Ishikawa (cell line): ENCODE data around the gene TUB.

ENCODE experiments used
- CEBPB ChIP-seq: IDR thresholded peaks from 2 replicates; pipeline ENCODE4 v1.6.1; 2012
- CREB1 ChIP-seq: IDR thresholded peaks from 2 replicates; pipeline ENCODE4 v1.6.1; 2012; ENCODE audit warnings: low read depth
- EGR1 ChIP-seq: IDR thresholded peaks from 2 replicates; pipeline ENCODE4 v1.6.1; 2012
- EP300 ChIP-seq: IDR thresholded peaks from 2 replicates; pipeline ENCODE4 v1.6.1; 2012; ENCODE audit warnings: borderline replicate concordance
- FOXM1 ChIP-seq: IDR thresholded peaks from 2 replicates; pipeline ENCODE4 v1.6.1; 2012; ENCODE audit warnings: low read depth, borderline replicate concordance
- MAX ChIP-seq: IDR thresholded peaks from 2 replicates; pipeline ENCODE4 v1.6.1; 2012
- NFIC ChIP-seq: IDR thresholded peaks from 2 replicates; pipeline ENCODE4 v1.6.1; 2012
- RAD21 ChIP-seq: IDR thresholded peaks from 2 replicates; pipeline ENCODE4 v1.6.1; 2012; ENCODE audit warnings: low read depth
- TAF1 ChIP-seq: IDR thresholded peaks from 2 replicates; pipeline ENCODE4 v1.6.1; 2012; ENCODE audit warnings: low read depth, mild to moderate bottlenecking
- TCF12 ChIP-seq: IDR thresholded peaks from 2 replicates; pipeline ENCODE4 v1.6.1; 2012; ENCODE audit warnings: low read depth
- TEAD4 ChIP-seq: IDR thresholded peaks from 2 replicates; pipeline ENCODE4 v1.6.1; 2012
- YY1 ChIP-seq: IDR thresholded peaks from 2 replicates; pipeline ENCODE4 v1.6.1; 2012; ENCODE audit warnings: low read depth
- ZBTB7A ChIP-seq: IDR thresholded peaks from 2 replicates; pipeline ENCODE4 v1.6.1; 2012; ENCODE audit warnings: low read depth
- TF ChIP-seq, protein P1 (sequence below): IDR thresholded peaks from 2 replicates; pipeline ENCODE4 v1.6.1; 2012
- TF ChIP-seq, protein P2 (sequence below): IDR thresholded peaks from 2 replicates; pipeline ENCODE4 v1.6.1; 2012; ENCODE audit warnings: low read depth, mild to moderate bottlenecking

TUB gene

DNA sequence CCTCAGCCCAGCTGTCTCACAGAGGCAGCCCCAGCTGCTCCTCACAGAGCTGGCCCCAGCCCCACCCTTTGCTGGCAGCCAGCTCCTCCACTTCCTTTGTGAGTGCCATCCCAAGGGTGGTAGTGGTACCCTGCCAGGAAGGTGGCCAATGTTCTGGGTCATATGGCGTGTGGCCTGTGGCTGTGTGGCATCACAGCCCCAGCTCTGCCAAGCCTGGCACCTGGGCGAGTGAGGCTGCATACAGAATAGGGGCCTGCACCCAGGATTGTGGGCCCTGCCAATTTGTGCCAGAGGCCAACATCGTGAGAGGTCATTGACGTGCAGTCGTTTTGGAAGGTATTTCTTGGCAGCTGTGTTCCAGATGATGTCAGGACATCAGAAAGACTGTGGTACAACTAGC, 10.7 kb downstream of the TUB start:
- TF ChIP-seq YY1 (no peak), CEBPB (no peak), RAD21 (no peak), EGR1 (no peak), ZBTB7A (no peak), CREB1 (no peak), NFIC (no peak), TAF1 (no peak), EP300 (no peak), FOXM1 (no peak), TCF12 (no peak), MAX (no peak), TEAD4 (no peak)
- TF ChIP-seq, protein P1, sequence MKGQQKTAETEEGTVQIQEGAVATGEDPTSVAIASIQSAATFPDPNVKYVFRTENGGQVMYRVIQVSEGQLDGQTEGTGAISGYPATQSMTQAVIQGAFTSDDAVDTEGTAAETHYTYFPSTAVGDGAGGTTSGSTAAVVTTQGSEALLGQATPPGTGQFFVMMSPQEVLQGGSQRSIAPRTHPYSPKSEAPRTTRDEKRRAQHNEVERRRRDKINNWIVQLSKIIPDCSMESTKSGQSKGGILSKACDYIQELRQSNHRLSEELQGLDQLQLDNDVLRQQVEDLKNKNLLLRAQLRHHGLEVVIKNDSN, result no peak
- TF ChIP-seq, protein P2, sequence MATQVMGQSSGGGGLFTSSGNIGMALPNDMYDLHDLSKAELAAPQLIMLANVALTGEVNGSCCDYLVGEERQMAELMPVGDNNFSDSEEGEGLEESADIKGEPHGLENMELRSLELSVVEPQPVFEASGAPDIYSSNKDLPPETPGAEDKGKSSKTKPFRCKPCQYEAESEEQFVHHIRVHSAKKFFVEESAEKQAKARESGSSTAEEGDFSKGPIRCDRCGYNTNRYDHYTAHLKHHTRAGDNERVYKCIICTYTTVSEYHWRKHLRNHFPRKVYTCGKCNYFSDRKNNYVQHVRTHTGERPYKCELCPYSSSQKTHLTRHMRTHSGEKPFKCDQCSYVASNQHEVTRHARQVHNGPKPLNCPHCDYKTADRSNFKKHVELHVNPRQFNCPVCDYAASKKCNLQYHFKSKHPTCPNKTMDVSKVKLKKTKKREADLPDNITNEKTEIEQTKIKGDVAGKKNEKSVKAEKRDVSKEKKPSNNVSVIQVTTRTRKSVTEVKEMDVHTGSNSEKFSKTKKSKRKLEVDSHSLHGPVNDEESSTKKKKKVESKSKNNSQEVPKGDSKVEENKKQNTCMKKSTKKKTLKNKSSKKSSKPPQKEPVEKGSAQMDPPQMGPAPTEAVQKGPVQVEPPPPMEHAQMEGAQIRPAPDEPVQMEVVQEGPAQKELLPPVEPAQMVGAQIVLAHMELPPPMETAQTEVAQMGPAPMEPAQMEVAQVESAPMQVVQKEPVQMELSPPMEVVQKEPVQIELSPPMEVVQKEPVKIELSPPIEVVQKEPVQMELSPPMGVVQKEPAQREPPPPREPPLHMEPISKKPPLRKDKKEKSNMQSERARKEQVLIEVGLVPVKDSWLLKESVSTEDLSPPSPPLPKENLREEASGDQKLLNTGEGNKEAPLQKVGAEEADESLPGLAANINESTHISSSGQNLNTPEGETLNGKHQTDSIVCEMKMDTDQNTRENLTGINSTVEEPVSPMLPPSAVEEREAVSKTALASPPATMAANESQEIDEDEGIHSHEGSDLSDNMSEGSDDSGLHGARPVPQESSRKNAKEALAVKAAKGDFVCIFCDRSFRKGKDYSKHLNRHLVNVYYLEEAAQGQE, result no peak

DNA sequence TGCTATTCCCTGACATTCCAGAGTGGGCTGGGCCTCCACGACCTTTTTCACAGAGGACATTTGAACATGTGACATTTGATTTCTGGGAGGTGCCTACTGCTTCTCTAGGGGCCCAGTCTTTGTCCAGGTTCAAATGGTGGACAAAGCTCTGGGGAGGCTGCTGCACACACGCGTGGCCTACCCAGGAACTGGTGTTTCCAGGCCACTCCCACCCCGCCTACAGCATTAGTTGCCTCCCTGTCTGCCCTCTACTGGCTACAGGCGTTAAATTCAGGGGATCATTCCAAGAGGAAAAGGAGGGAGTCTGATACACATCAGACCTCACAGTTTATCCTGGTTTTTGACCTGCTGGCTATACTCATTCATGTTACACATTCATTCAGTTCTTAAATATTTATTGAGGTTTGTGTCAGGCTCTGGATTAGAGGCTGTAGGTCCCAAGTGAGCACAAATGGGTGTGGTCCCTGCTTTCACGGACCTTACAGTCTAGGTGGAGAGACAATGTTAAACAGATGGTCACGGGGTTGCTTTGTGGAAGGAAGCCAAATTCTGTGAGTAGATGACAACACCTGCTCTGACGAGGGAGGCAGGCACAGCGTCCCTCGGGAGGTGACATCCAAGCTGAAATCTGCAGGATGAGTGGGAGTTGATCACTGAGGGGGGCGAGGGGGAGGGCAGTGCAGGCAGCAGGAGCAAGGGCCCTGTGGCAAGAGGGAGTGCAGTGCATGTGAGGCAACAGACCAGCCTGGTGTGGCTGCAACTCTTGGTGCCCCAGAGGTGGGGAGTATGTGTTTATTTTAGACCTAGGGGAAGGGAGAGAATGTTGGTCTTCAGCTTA, 11.8 kb downstream of the TUB start:
- TF ChIP-seq YY1 (no peak), RAD21 (peak; percentile 48; the same call in 1 of the 2 replicates)

DNA sequence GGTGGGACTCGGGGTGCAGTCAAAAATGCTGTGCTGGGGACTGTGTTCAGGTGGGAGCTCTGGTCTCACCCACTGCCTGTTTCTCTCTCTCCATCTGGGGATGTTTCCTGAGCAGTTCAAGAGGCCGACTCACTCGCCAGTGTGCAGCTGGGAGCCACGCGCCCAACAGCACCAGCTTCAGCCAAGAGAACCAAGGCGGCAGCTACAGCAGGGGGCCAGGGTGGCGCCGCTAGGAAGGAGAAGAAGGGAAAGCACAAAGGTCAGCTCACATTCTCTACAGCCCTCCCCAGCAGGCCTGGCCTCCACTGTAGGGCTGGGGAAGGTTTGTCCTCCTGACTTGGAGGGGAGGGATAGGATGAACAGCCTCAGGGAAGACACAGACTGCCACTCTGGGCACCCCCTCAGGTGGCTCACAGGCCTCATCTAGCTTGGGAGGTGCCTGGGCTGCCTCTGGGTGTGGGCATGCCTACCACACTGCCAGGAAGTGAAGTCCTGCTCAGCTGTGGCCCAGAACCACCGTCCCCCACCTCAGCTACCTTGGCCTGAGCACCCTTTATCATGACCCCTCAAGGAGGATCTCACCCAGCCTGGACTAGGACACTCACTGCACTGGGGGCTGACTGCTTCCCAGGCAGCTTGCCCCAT, 13.0 kb downstream of the TUB start:
- TF ChIP-seq YY1 (no peak), TCF12 (no peak)
- TF ChIP-seq, protein P2, result no peak

DNA sequence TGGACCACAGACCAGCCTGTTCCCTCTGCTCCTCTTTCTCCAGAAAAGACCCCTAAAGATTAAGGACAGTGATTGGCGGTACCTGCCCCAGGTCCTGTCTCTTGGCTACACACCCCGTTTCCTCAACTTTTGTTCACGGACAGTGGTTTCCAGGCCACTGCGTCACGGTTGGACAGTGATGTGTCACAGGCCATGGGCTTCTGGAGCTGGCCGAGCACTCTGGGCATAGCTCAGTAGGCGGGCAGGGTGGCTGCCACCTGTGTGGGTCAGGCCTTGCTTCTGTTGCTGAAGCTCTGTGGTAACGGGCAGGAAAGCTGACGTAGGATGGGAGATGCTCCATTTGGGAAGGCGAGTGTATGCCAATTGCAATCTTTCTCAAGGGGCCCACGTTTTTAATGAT, 13.6 kb downstream of the TUB start:
- TF ChIP-seq TCF12 (no peak), YY1 (no peak), CEBPB (no peak)

GRCh38 chr11:8095371-8095770, 14.4 kb downstream of the TUB start:
- TF ChIP-seq, protein P2, result no peak
- no peak for TF ChIP-seq CEBPB
- no peak for TF ChIP-seq EP300
- no peak for TF ChIP-seq CREB1
- no peak for TF ChIP-seq FOXM1
- TF ChIP-seq EGR1, result no peak
- no peak for TF ChIP-seq YY1
- no peak for TF ChIP-seq TEAD4
- no peak for TF ChIP-seq MAX
- TF ChIP-seq NFIC, result no peak
- TF ChIP-seq ZBTB7A, result no peak
- TF ChIP-seq, protein P1, result no peak
- no peak for TF ChIP-seq TCF12
- no peak for TF ChIP-seq RAD21
- TF ChIP-seq TAF1, result no peak
